Thyroid gland (tissue), 4 donors: ENCODE measurements around the gene ETV3.

ENCODE experiments used
- CTCF ChIP-seq, 6 experiments: fragments of 200-600 bp in 3 of 6; fragments of 450-650 bp in 3 of 6; sonication (generic) in 3 of 6; IDR thresholded peaks; one replicate each; pipeline ENCODE4 v1.5.1; 2016 to 2019; ENCODE audit warnings: antibody characterized with exemption in 6 of 6, mild to moderate bottlenecking in 2 of 6, inconsistent platforms in 1 of 6, moderate library complexity in 1 of 6
- POLR2A ChIP-seq, 2 donors: fragments of 450-650 bp; IDR thresholded peaks; one replicate each; pipeline ENCODE4 v1.6.1; 2017; ENCODE audit warnings: antibody characterized with exemption in 2 of 2, mild to moderate bottlenecking in 2 of 2, moderate library complexity in 1 of 2

- TF ChIP-seq CTCF (IDR thresholded peaks at IDR 0.05) (no peak), POLR2A (IDR thresholded peaks at IDR 0.05) (no peak)
Measured at GRCh38 chr1:157096881-157097280, 41.3 kb downstream of the ETV3 start.
